Erythroblast (primary cell): ENCODE measurements around the gene GSC2.
"Not testable (repeated sequence)": the region's sequence is repeated elsewhere in the genome, so short reads cannot be mapped to it uniquely, and the experiment has no call there.

ENCODE experiments used
- GATA1 ChIP-seq: IDR thresholded peaks from 2 replicates; pipeline ENCODE4 v1.6.1; 2011; ENCODE audit warnings: low read depth, mild to moderate bottlenecking, control low read depth, low read length, moderate library complexity
- POLR2A ChIP-seq: IDR thresholded peaks from 2 replicates; pipeline ENCODE4 v1.6.1; 2011; ENCODE audit warnings: mild to moderate bottlenecking, low read length

- not testable (repeated sequence) for TF ChIP-seq POLR2A, GATA1
These were observed 6.0 kb upstream of the GSC2 start for GRCh38 chr22:19156109-19156508.
